ENCODE results near the gene ITSN1.
"Not testable (repeated sequence)": the region's sequence is repeated elsewhere in the genome, so short reads cannot be mapped to it uniquely, and the experiment has no call there.

Gene ITSN1

DNA sequence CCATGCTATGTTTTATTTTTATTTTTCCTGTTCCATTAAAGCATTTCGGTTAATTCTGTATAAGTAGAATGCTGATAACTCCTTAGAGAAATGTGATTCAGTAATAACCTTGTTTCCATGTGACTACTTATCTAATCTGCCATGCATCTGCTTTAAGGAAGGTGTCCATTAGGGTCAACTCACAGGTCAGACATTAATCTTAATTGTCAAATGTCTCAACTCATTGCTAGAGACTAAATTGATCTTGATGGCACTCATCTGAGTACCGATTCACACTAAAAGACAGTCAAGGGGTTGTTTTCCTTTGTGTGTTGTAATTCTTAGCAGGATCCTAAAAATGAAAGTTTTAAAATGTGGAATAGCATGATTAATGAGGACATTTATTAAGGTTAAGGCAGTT, 41.8 kb downstream of the ITSN1 start:
- no peak for DNase-seq

DNA sequence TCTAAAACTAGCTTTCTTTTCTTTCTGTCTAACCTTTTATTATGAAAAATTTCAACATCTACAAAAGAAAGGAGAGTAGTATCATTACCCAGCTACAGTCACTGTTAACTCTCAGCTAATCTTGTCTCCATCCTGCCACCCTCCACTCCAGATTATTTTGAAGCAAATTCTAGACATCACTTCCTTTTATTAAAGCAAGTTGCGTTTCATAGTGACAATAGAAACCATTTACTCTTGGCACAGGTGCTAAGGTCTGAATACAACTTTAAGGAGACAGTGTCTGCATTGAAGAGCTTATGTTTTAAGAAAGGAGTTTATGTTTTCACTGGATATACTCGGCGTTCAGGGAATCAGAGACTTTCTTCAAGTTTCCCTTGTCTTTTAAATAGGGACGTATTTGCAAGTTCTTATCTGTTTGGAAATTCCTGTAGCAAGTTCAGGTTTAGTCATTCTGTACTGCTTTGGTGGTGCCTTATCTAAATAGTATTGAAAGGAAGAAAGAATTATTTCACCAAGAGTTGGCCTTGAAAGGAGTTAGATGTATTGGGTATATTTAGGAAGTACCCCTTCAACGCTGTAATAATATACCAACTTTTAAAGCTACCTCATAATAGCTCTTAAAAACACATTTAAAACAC, 42.7 kb downstream of the ITSN1 start:
- DNase-seq, result no peak

DNA sequence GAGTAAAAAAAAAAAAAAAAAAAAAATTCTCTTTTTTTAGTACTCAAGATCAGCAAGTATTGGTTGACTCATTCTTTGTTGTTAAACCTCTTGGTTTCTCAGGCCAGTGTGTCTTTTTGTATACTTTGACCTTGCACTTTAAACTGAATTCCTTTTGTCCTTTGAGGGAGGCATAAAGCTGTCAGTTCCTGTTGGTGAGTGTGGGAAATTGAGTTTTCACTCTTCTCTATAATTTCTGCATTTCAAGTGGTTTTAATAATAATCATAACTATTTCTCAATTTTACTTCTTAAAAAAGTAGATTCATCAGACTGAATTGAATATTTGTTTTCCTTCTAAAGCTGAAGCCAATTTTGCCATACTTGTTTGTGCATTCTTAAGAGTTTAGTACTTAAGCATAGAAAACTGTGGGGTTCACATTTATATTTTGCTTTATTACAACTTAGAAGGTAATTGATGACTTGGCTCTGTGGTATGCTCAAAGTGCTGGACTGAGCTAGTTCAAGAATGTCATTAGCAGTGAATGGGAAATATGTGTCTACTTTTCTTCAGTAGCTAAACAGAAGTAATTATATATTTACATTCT, 43.4 kb downstream of the ITSN1 start:
- DNase-seq, result no peak

DNA sequence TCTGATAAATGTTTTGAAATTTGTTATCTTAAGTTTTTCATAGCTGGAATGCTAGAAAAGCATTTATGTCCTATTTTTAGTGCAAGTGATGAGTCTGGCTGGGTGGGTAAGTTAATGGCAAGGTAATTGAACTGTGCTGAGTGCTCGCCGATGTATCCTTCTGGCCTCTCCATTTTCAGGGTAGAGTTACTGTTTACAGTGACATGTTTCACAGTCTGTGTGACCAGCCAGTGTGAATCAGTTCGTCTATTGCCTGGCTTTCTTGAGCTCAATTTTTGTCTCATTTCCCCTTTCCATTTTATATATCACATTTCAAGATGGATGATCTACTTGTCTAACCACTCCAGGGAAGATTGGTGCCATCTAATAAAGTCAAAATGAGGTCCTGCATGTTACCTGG, 44.1 kb downstream of the ITSN1 start:
- no peak for DNase-seq

DNA sequence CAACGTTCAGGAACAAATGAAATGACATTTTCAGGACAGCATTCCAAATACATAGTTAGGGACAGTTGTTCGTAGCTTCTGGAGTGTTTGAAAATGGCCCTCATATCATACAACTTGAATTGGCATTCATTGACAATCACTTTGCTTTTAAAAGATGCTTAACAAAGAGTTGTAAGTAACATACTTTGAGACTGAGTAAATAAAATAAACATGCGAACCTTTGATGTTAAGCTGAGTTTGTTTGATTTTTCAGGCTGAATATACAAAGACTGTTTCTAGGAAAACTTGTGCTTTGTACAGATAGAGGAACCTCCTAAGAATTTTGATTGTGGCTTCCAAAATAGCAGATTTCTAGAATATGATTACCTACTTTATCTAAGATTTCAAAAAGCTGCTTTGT, 45.3 kb downstream of the ITSN1 start:
- no peak for DNase-seq

DNA sequence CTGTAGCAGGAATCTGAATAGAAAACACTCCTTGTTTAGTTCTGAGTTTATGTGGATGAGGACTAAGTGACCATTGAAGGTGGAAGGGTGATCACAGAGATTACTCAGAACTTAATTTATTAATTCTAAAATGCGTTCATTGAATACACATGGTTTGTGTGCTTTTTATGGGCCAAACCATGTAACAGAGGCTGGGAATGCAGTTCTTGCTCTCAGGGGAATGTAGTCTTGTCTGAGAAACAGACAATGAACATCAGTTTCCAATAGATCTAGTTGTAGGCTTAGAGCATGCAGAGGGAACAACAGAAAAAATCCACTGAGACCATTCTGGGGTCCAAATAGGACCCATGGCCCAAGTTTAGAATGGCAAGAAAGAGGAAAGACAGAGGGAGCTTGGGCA, 46.1 kb downstream of the ITSN1 start:
- DNase-seq, result no peak

DNA sequence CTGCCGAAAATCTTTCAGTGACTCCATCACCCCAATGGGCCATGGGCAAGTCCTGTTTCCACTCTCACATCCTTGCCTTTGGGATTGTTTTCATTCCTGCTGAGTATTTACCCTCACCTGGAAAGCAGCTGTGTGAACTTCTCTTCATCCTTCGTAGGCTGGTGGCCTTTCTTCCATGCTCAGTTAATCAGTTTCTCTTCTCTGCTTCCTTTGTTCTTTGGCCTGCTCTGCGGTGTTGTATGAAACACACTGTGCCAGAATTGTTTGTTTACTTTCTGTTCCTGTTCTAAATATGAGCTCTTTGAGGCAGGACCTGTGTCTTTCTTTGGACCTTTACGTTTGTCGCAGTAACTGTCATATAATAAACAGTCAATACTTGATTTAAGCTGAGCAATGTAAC, 48.6 kb downstream of the ITSN1 start:
- no peak for DNase-seq

DNA sequence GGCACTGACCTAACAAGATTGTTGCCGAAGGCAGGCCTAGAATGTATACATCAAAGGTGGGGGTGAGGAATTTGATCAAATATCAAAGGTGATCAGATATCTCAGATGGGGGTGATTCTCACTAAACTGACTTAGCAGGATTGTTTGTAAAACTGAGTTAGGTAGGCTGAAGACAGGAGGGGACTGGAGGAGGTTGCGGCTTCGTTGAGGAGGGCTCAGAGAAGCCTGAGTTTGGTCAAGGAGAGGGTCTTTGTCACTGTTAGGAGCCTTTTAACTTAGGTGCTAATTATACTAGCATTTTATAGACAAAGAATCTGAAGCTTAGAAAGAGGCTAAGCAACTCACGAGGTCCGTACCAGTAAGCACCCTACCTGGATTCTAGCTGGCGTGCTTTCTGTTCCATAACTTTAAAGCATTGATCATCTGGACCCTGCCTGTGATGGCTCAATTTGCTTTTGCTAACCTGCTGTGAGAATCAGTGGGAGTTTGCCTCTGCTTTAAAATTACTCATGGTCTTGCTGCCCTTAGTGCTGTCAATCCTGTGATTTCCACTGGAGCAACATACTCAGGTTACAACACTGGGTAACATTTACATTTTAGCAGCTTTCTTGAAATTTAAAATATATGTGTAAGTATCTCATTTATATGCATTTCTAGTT, 49.8 kb downstream of the ITSN1 start:
- DNase-seq, result no peak

DNA sequence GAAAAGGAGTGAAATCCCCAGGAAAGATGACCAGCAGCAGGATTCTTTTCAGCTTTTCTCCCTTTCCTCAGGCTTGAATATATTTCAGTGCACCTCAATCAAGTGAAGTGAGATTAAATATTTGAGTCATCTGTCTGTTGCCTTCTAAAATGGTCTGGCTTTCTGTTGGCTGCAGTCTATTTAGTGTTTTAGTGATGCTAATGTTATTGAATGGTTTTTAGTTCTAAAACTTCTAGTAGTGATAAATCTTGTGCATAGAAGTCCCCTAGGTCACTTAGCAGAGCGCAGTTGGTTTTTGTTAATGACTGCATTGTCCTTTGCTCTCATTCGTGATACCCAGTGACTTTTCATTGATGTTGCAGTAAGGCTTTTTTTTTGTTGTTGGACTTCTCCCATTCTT, 53.5 kb downstream of the ITSN1 start:
- no peak for DNase-seq

DNA sequence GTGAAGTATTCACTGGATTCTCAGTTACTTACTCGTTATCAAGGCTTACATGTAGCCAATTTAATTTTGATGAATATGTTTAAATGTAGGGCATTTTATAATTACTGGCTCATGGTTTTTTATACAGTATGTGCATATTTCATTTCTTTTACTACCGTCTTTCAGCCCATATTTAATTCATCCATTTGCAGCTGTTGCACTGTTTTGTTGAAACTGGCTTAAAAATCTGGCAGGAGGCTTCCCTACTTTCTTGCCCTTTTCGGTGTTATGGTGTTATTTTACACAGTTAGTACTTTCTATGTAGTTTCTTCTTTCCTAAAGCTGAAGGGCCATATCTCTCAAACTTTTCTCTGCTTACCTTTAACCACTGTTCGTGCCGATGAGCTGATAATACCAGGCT, 54.2 kb downstream of the ITSN1 start:
- DNase-seq, result no peak

DNA sequence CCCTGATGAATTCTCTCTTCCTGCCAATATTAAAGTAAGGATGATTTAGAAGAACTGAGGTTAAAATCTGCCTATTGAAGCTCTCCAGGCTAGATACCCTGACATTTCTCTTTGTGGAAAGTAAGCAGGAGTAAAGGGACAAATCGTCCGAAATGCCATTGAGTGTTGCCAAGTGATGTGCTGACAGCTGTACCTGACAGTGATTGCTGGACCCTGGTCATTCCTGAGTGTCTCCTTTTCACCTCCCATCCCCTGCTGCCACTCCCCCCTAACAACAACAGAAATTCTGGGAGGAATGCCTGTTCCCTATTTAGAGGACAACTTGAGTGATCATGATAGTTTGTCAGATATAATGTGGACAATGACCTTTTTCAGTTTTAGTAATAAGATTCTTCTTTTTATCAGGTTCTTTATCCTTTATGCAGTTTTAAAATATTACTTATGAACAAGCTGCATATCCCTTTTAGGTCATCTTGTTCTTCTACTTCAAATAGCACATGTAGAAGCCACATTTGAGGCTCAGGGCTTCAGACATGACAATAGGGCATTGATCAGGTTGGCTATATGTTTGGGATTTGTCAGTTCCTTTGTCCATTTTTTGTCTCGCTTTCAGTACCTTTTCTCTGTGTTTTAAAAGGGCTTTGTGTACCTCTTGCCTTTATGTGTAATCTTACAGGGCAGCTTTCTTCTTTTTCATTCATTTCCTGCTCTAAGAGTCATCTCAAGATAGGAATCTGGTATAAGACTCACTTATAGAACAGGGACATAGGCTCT, 56.0 kb downstream of the ITSN1 start:
- DNase-seq, result no peak

DNA sequence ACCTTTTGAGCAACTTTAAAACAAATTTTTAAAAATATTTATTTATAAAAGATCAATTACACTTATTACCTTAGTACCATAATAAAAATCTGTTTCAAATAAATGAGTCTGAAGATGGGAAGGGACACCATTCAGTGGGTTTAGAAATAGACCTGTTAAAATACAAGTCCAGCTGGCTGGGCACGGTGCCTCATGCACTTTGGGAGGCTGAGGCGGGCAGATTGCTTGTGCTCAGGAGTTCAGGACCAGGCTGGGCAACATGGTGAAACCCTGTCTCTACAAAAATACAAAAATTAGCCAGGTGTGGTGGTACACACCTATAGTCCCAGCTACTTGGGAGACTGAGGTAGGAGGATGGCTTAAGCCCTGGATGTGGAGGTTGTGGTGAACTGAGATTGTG, 57.0 kb downstream of the ITSN1 start:
- DNase-seq, result no peak

DNA sequence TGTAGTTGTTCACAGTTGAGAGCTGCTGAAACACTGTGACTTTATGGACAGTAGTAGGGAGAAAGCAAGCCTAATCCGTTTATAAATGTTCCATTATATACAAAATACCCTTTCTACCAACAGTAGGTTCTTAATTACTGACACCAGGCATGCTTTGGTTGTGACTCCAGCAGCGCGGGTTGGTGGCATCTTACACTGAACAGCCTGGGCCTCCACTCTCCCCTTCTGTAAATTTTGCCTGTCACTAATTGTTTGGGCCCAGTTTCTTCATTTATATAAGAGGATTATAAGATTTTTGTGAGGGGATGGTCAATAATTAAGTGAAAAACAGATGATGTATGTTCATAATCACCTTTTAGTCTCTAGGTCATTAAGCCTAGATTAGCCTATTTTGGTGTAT, 58.2 kb downstream of the ITSN1 start:
- DNase-seq, result no peak

DNA sequence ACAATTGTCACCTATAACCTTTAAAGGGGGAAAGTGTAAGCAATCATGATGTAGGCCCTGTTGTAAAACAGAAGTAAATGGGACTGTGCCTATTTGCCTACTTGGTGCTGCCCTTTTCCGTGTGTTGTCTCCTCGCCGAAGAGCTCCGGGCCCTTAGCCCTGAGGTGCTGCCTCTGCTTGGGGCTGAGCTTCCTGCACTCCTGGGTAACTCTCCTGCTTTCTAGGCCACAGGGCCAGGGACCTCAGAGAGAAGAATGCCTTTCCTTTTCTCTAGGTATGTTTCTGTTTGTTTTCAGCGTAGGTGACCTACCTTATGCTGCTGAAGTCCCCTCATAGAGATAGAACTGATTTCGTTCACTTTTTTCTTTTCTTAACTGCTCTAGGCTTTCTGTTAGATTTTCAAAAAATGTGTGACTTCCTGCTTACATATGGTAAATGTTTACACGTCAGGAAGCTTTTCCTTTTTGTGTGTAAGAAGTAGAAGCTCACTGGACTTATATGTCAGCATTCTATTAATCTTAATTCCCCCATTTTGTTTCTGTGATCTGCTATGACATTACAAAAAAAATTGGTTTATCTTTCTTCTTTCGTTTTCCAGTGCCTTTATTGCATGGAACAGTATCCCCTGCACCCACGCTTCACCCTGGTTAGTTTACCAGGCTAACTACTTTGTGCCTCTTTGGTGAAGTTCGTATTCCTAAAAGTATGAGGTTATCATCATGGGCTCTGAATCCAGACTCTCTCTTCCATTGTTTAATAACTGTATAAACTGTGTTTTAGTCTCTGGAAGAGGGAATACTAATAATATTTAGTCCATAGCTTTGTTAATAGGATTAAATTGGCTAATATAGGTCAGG, 61.7 kb downstream of the ITSN1 start:
- no peak for DNase-seq

DNA sequence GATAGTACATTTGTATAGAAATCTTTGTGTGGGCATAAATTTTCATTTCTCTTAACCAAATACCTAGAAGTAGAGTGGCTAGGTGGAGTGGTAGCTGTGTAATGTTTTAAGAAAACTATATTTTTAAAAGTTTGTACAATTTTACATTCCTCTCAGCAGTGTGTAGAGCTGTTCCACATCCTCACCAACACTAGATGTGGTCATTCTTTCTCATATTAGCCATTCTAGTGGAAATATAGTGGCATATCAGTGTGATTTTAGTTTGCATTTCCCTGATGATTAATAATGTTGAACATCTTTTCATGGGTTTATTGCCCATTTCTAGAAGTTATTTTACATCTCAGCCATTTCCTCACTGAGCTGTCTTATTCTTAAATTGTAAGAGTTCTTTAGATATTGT, 65.5 kb downstream of the ITSN1 start:
- no peak for DNase-seq

DNA sequence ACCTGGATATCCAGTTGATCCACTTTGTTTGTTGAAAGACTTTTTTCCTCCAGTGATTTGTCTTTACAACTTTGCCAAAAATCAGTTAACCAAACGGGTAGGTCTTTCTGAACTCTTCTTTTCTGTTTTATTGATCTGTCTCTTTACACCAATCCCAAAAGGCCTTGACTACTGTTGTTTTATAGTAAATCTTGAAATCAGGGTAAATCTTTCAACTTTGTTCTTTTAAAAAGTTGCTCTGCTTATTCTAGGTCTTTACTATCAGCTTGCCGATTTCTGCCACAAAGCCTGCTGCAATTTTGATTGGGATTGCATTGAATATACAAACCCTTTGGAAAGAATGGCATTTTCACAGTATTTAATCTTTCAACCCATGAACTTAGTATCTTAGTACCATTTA, 66.6 kb downstream of the ITSN1 start:
- no peak for DNase-seq

DNA sequence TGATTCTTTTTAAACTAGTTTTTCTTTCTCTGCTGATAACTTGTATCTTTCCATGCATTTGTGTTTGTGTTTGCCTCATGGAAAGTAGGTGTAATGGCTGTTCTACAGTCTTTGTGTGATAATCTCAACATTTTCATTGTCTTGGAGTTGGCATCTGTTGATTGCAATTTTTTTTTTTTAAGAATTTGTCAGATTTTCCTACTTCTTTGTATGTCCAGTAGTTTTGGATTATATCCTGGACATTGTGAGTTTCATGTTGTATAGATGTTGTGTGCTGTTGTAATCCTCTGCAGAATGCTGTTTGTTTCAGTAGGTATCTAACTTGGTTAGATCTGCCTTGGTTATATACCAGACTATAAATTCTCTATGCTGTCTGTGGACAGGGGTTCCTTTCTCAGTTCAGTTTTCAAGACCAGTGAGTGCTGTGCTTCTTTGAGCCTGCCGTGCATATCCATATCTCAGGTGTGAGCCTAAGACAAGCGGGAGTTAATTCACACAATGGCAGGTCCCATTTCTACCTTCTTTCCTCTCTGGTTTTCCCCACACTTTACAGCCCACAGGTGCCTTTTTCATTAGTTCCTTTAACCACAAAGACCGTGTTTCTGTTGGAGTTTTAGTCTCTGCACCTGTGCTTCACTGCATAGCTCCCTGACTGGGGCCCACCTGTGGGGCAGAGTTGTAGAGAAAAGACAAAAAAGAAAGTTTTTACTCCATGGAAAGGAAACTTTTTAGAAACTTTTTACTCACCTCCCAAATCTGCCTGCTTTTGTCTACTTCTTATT, 69.9 kb downstream of the ITSN1 start:
- DNase-seq, result no peak

DNA sequence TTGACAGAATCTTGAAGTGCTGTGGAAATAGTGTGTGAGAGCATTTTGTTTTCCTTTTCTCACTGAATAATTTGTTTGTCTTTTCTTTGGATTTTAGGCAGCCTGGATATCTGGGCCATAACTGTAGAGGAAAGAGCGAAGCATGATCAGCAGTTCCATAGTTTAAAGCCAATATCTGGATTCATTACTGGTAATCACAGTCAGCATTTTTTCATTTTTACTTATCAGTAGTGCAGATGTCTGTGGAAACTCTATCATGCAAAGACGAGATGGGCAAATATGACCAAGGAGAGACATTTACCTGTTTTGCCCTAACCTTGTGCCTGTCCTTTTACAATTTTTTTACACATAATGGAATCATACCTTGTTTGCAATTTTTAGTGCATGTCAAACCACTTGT, 78.8 kb downstream of the ITSN1 start:
- no peak for DNase-seq

DNA sequence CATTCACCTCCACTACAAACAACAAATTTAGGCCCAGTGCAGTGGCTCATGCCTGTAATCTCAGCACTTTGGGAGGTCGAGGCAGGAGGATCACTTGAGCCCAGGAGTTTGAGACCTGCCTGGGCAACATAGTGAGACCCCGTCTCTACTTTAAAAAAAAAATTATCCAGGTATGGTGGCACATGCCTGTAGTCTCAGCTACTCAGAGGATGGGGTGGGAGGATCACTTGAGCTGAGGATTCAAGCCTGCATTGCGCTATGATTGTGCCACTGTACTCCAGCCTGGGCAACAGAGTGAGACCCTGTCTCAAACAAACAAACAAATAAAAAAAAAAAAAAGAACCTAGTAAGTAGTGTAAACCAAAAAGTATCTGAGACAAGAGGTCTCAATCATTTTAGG, 86.8 kb downstream of the ITSN1 start:
- not testable (repeated sequence) for DNase-seq

DNA sequence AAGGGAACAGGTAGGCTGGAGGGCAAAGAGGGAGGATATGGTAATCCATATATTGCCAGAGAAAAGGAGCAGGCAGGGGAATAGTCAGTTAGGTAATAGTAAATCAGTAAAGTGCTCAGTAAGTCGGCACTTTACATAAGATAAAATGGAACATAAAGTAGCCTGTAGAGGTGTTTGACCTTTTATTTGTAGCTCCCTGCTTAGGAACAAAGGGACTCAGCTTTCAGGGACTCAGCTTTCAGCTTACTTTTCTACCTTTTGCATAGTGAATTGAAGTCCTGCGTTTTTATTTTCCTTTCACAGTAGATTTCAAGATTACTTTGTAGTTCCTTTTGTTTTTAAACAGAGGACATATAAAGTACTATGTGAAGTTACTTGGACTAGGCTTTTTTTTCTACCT, 87.3 kb downstream of the ITSN1 start:
- no peak for DNase-seq

DNA sequence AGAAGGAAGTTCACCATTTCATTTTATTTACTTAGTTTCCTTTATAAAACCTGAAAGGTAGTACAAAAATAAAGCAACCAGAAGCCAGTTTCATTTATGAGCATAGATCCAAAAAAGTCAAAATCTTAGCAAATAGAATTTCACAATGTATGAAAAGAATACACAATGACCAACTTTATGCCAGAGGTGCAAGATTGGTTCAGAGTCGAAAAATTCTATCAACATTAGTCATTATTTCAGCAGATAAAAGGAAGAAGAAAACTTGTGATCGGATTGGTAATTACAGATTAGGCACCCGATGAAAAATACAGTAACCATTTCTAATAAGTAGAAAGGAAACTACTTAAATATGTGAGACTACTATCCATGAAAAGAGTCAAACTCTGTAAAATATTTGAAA, 89.1 kb downstream of the ITSN1 start:
- no peak for DNase-seq

DNA sequence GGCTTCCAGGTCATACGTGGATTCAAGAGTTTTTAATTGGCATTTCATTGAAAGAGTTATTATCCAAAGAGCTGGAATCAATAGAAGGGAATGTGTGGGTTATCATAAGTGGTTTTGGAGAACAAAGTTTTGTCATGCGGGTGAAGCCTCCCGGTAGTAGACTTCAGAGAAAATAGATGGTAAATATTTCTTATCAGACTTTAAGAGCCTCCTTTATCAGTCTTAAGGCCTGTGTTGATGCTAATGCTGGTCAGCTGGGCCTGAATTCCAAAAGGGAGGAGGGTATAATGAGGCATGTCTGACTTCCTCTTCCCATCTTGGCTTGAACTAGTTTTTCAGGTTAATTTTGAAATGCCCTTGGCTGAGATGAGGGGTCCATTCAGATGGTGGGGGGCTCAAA, 89.7 kb downstream of the ITSN1 start:
- no peak for DNase-seq
